T-cell (primary cell): Measurements from ENCODE around the gene IDS. TPM values are rescaled to one million over a fixed set of nuclear protein-coding genes. Genes with fewer than 3 reads are reported as not detected.
"Not testable (repeated sequence)": the region's sequence is repeated elsewhere in the genome, so short reads cannot be mapped to it uniquely, and the experiment has no call there.

Experiments used
- ATAC-seq, 4 experiments: fragments of 200-7000 bp in 3 of 4; fragments of 150-1000 bp in 1 of 4; cut with Tn5 transposase; replicated peaks in 1 of 4; 1 replicate in 3 of 4; 2 replicates in 1 of 4; pipeline ENCODE4 v1.10.0; 2021; ENCODE audit warnings: moderate library complexity in 3 of 4, mild to moderate bottlenecking in 2 of 4, moderate number of reproducible peaks in 1 of 4
- CTCF ChIA-PET, 2 donors: fragments of 300-600 bp; sonication (Branson Sonifier 250); formaldehyde crosslinking; loops; one replicate each; lab custom pipeline; 2022; ENCODE audit warnings: antibody characterized with exemption in 2 of 2; lab: Charles Lee
- POLR2A ChIA-PET, 2 donors: fragments of 300-600 bp; sonication (Branson Sonifier 250); formaldehyde crosslinking; loops; one replicate each; lab custom pipeline; 2022; ENCODE audit warnings: antibody characterized with exemption in 2 of 2; lab: Charles Lee
- DNase-seq, 35 experiments: peaks; one replicate each; pipeline versions ENCODE4 v3.0.0 to v3.0.0-alpha.2; 2013 to 2023
- H3K27ac ChIP-seq: one replicate; pipeline ENCODE4 v1.5.1; 2013; ENCODE audit warnings: low read length
- H3K27me3 ChIP-seq, 2 experiments: replicated peaks in 1 of 2; 1 replicate in 1 of 2; 2 replicates in 1 of 2; pipeline versions ENCODE4 v1.6.1 to v1.7.0; 2013; ENCODE audit warnings: low read length in 1 of 2, mixed read lengths in 1 of 2; ENCODE audit not compliant: control insufficient read depth in 2 of 2, insufficient read depth in 2 of 2; ENCODE audit errors: extremely low read depth in 1 of 2
- H3K36me3 ChIP-seq, 2 donors: 1 replicate in 1 of 2; 2 replicates in 1 of 2; pipeline versions ENCODE4 v1.6.1 to v1.7.0; 2013; ENCODE audit warnings: low read length in 1 of 2; ENCODE audit not compliant: control insufficient read depth in 2 of 2, insufficient read depth in 1 of 2; ENCODE audit errors: extremely low read depth in 1 of 2
- H3K4me1 ChIP-seq, 2 experiments: 1 replicate in 1 of 2; 2 replicates in 1 of 2; pipeline versions ENCODE4 v1.6.1 to v1.7.0; 2013; ENCODE audit warnings: low read length in 2 of 2, mixed read lengths in 1 of 2; ENCODE audit not compliant: insufficient read depth in 2 of 2, control insufficient read depth in 1 of 2; ENCODE audit errors: extremely low read depth in 1 of 2
- H3K4me3 ChIP-seq, 2 donors: 1 replicate in 1 of 2; 2 replicates in 1 of 2; pipeline versions ENCODE4 v1.5.1 to v1.7.0; 2013; ENCODE audit warnings: mild to moderate bottlenecking in 2 of 2, low read length in 1 of 2, moderate library complexity in 1 of 2; ENCODE audit not compliant: control insufficient read depth in 1 of 2; ENCODE audit errors: extremely low read depth in 1 of 2
- H3K9me3 ChIP-seq: 2 replicates; pipeline ENCODE4 v1.7.0; 2013
- H3K27ac Mint-ChIP-seq, 2 donors: one replicate each; pipeline ENCODE4 v1.8.0; 2020 to 2021; ENCODE audit warnings: mild to moderate bottlenecking in 2 of 2, mixed read lengths in 2 of 2
- H3K27me3 Mint-ChIP-seq, 2 donors: one replicate each; pipeline ENCODE4 v1.8.0; 2021 to 2022; ENCODE audit warnings: mixed read lengths in 2 of 2
- H3K36me3 Mint-ChIP-seq: one replicate; pipeline ENCODE4 v1.8.0; 2021; ENCODE audit warnings: mixed read lengths
- H3K4me1 Mint-ChIP-seq, 3 donors: one replicate each; pipeline ENCODE4 v1.8.0; 2020 to 2022; ENCODE audit warnings: mixed read lengths in 3 of 3, mild to moderate bottlenecking in 1 of 3
- H3K4me3 Mint-ChIP-seq, 3 donors: one replicate each; pipeline ENCODE4 v1.8.0; 2020 to 2022; ENCODE audit warnings: mild to moderate bottlenecking in 3 of 3, mixed read lengths in 3 of 3, moderate library complexity in 3 of 3
- H3K9me3 Mint-ChIP-seq, 3 donors: one replicate each; pipeline ENCODE4 v1.8.0; 2020 to 2022; ENCODE audit warnings: mixed read lengths in 3 of 3
- WGBS: methylation state at CpG from one replicate; pipeline ENCODE4 v1.1.5; 2013; ENCODE audit warnings: missing lambda C conversion rate; ENCODE audit not compliant: insufficient coverage; 5-methylcytosine and 5-hydroxymethylcytosine counted together
- total RNA-seq, 35 experiments: library from RNA in 6 of 35; stranded (reverse) in 6 of 35; fragments of 120-200 nt in 1 of 35; gene quantifications; one replicate each; pipeline versions ENCODE4 v1.2.1 to v1.2.4 and lab custom pipeline; 2013 to 2026

IDS gene
- total RNA-seq, 5 donors from 2014 or later (not counting 1 experiment from before 2014, with no cell fraction given): 152 to 402 (median 182) TPM

DNA sequence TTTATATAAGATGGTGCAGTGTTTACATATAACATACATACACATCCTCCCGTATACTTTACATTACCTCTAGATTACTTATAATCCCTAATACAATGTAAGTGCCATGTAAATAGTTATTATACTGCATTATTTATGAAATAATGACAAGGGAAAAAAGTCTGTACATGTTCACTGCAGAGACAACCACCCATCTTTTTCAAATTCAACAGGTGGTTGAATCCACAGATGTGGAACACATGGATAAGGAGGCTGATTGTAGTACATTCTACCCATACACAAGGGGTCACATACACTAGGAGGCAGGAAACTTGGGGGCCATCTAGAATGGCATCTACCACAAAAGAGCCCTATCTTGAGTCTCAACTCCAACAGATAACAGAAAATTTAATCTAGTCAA lies 3.4 kb upstream of the IDS start:
- H3K27ac Mint-ChIP-seq: no peak overlapping the region
- Histone ChIP-seq H3K9me3 (no peaks in the 10 kb centered on the region), H3K27ac (no peak overlapping the region), H3K36me3 (no peaks in the 10 kb centered on the region), H3K4me1 (peaks cover 4 to 32% of the 10 kb centered on the region in 2 experiments), H3K27me3 (peaks cover 0 to 6% of the 10 kb centered on the region in 2 experiments), H3K4me3 (no peak overlapping the region)
- H3K27me3 Mint-ChIP-seq: peaks cover 0 to 20% of the 10 kb centered on the region in 2 donors
- DNase-seq (no peak), ATAC-seq (no peak)
- ChIA-PET POLR2A (no interaction called here), CTCF (no interaction called here)
- H3K36me3 Mint-ChIP-seq: no peaks in the 10 kb centered on the region
- H3K4me1 Mint-ChIP-seq: peaks cover 9 to 23% (median 19%) of the 10 kb centered on the region in 3 donors
- no peak overlapping the region for H3K4me3 Mint-ChIP-seq
- no CpG with 5 or more reads among the region's 1 CpG for WGBS
- H3K9me3 Mint-ChIP-seq: no peaks in the 10 kb centered on the region

DNA sequence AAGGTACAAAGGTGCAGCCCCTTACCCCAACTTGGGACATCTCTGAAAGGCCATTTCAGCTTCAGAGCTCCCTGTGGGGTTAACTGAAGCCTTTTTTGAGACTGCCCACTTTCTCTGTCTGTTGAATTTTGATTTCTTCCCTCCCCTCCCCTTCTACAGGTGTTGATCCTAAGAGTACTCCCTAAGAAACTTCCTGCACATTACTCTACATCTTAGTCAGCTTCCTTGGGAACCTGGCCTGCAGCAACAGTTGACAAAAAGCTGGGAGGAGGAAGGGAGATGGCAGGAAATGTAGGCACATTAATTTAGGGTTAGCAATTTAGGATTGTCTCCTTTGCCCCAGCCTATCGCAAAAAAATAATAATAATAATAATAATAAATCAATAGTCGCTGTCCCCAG lies 1.2 kb upstream of the IDS start:
- ATAC-seq (no peak), DNase-seq (no peak)
- Mint-ChIP-seq H3K27ac (peak overlapping the region in 1 of 2 donors; percentile 88), H3K4me3 (peak overlapping the region in 1 of 3 donors; percentile 88), H3K36me3 (no peaks in the 10 kb centered on the region), H3K4me1 (peaks cover 16 to 32% (median 24%) of the 10 kb centered on the region in 3 donors), H3K27me3 (peaks cover 0 to 17% of the 10 kb centered on the region in 2 donors), H3K9me3 (no peaks in the 10 kb centered on the region)
- Histone ChIP-seq H3K9me3 (no peaks in the 10 kb centered on the region), H3K4me1 (peaks cover 2 to 34% of the 10 kb centered on the region in 2 experiments), H3K27ac (peak overlapping the region; percentile 98), H3K4me3 (no peak overlapping the region), H3K27me3 (peaks cover 0 to 6% of the 10 kb centered on the region in 2 experiments), H3K36me3 (peaks cover 2 to 13% of the 10 kb centered on the region in 2 donors)
- ChIA-PET CTCF (interaction anchor here (0.6 to 1.5 kb wide), 2 partner anchors 20 to 1006 kb away, joined by 3 to 6 read pairs; no protein-coding TSS in a partner anchor), POLR2A (interaction anchor here in 1 of 2 donors (0.6 kb wide), 1 partner anchor 144 kb away, joined by 4 read pairs; no protein-coding TSS in a partner anchor)
- no CpG with 5 or more reads among the region's 2 CpGs for WGBS

DNA sequence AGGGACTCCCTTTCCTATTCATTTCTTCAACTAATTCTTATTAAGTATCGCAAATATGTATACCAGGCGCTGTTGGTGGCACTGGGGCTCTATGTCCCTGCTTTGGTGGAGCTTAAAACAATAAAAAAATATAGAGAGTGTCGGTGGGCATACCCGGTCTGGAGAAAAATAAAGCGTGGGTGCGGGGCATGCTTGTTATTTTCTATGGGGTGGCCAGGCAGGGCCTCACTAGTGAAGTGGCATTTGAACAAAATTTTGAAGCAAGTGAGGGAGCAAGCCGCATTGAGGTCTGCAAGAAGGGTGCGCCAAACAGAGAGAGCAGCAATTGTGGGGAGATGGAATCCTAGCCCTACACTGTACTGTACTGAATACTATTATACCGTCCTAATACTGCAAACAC lies 565 bp upstream of the IDS start:
- Mint-ChIP-seq H3K27ac (peak overlapping the region; percentile 88 to 95), H3K9me3 (no peaks in the 10 kb centered on the region), H3K4me1 (peaks cover 18 to 39% (median 27%) of the 10 kb centered on the region in 3 donors), H3K4me3 (peak overlapping the region; percentile 79 to 96 (median 88)), H3K27me3 (peaks cover 0 to 17% of the 10 kb centered on the region in 2 donors), H3K36me3 (no peaks in the 10 kb centered on the region)
- ChIA-PET CTCF (interaction anchor here (0.6 to 2.6 kb wide), 4 partner anchors 16 to 103 kb away, joined by 3 to 20 read pairs (median 4); partner anchors contain the start of gene EOLA1 (in 1 of the 2)), POLR2A (interaction anchor here (0.6 to 7.5 kb wide), 6 partner anchors 12 to 435 kb away, joined by 3 to 111 read pairs (median 6); partner anchors contain the start of gene EOLA1 (in 1 of the 2))
- H3K9me3 ChIP-seq: no peaks in the 10 kb centered on the region
- ATAC-seq: no peak
- H3K4me3 ChIP-seq: peak overlapping the region; percentile 46 to 91
- H3K27ac ChIP-seq: peak overlapping the region; percentile 98
- peaks cover 0 to 6% of the 10 kb centered on the region in 2 experiments for H3K27me3 ChIP-seq
- no CpG with 5 or more reads among the region's 9 CpGs for WGBS
- peaks cover 4 to 19% of the 10 kb centered on the region in 2 donors for H3K36me3 ChIP-seq
- H3K4me1 ChIP-seq: peaks cover 2 to 35% of the 10 kb centered on the region in 2 experiments
- DNase-seq: no peak

DNA sequence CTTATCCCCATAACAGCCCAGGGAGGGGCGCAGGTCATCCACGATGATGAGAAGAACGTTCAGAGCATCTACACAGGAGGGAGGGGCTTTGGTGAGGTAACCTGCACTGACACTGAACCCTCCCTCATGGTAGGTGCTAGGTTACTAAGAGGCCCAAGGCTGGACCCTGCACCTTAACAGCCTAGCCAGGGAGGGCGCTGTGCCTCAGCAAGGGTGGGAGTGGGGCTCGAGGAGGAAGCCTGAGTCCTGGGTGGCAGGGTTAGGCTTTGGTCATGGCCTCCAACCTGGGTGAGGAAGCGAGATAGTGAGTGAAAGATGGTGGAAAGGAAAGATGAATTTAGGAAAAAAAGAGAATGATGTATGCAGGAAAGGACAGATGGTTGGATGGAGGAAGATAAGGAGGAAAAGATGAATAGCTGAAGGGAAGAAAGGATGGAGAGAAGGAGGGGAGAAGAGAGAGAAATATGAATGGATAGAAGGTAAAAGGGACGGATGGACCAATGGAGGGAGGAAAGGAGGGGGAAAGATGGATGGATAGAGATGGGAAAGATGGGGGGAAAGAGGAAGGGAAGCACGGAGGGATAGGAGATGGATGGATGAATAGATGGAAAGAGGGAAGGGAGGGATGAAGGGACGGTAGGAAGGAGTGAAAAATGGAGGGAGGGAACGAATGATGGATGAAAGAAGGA lies 736 bp downstream of the IDS start:
- peak; percentile 12 to 76 (median 61) for DNase-seq
- Mint-ChIP-seq H3K4me3 (peak overlapping the region; percentile 79 to 96 (median 88)), H3K27ac (peak overlapping the region; percentile 88 to 95), H3K4me1 (peaks cover 27 to 39% (median 35%) of the 10 kb centered on the region in 3 donors), H3K9me3 (no peaks in the 10 kb centered on the region), H3K36me3 (peaks cover 10% of the 10 kb centered on the region), H3K27me3 (peaks cover 0 to 13% of the 10 kb centered on the region in 2 donors)
- Histone ChIP-seq H3K36me3 (peaks cover 4 to 32% of the 10 kb centered on the region in 2 donors), H3K4me3 (peak overlapping the region; percentile 46 to 91), H3K4me1 (peaks cover 2 to 35% of the 10 kb centered on the region in 2 experiments), H3K27ac (peak overlapping the region; percentile 98), H3K9me3 (no peaks in the 10 kb centered on the region), H3K27me3 (peaks cover 0 to under 1% of the 10 kb centered on the region in 2 experiments)
- 22% methylated on average over 5 of the region's 10 CpGs for WGBS
- ChIA-PET POLR2A (interaction anchor here (0.6 to 7.5 kb wide), 8 partner anchors 10 to 1370 kb away, joined by 3 to 111 read pairs (median 4); partner anchors contain the start of gene EOLA1 (in 1 of the 2)), CTCF (interaction anchor here (0.6 to 2.6 kb wide), 5 partner anchors 8 to 753 kb away, joined by 3 to 20 read pairs (median 4); partner anchors contain the start of gene EOLA1 (in 1 of the 2))
- peak; percentile 31 to 56 (median 39) for ATAC-seq

DNA sequence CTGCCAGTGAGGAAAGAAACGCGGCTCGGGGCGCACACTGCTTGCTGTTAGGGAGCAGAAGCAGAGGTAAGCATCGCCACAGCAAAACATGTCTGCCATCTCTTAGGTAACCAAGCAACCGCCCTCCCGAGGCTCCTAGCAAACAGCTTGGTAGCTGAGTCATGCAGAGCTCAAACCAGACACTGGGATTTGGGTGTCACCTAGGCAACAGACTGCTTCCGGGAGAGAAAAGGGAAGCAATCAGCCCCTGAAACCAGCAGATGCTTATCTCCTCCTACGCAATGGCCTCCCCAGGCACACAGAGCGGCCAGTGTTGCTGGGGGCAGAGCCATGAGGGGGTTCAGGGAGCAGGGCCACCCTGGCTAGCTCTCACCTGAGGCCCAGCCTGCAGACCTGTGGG lies 1.7 kb downstream of the IDS start:
- H3K27ac Mint-ChIP-seq: peak overlapping the region; percentile 72 to 95
- H3K27ac ChIP-seq: peak overlapping the region; percentile 98
- no CpG with 5 or more reads among the region's 10 CpGs for WGBS
- ChIA-PET POLR2A (interaction anchor here (0.6 to 7.5 kb wide), 3 partner anchors 19 to 37 kb away, joined by 4 to 111 read pairs (median 4); partner anchors contain the start of gene EOLA1 (in 1 of the 2)), CTCF (interaction anchor here in 1 of 2 donors (0.9 to 2.6 kb wide), 3 partner anchors 9 to 437 kb away, joined by 3 to 20 read pairs (median 4); partner anchors contain the start of gene EOLA1)
- not testable (repeated sequence) for H3K27me3 ChIP-seq, H3K9me3 Mint-ChIP-seq, H3K27me3 Mint-ChIP-seq, H3K36me3 Mint-ChIP-seq, H3K9me3 ChIP-seq
- H3K4me3 Mint-ChIP-seq: peak overlapping the region; percentile 79 to 96 (median 88)
- DNase-seq (peak; percentile 11 to 84 (median 57)), ATAC-seq (peak; percentile 68 to 75 (median 72))
- peak overlapping the region in 1 of 2 donors; percentile 91 for H3K4me3 ChIP-seq
- H3K36me3 ChIP-seq: peaks cover 4 to 38% of the 10 kb centered on the region in 2 donors
- H3K4me1 ChIP-seq: peaks cover 2 to 35% of the 10 kb centered on the region in 2 experiments
- H3K4me1 Mint-ChIP-seq: peaks cover 27 to 39% (median 35%) of the 10 kb centered on the region in 3 donors

DNA sequence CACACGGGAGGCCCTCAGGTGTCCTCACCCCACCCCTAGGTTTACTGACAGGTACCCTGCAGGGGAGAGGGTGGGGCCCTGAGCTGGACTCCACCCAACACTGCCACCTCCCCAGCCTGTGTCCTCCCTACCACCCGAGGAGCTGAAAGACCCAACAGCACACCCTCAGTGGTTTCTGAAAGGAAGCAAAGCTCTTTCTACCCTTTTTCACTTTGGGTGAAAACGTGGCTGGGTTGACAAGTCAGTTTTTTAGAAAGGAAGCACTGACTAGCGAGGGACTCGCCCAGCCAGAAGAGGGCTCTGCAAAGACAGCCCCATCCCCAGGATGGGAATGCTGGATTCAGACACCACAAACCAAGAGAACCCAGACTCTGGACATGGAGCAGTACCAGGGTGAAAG lies 2.2 kb downstream of the IDS start:
- peak in 1 of 35 experiments; percentile 33 for DNase-seq
- ChIA-PET POLR2A (interaction anchor here in 1 of 2 donors (0.6 to 7.5 kb wide), 4 partner anchors 22 to 1896 kb away, joined by 4 to 111 read pairs (median 4); partner anchors contain the start of gene EOLA1), CTCF (interaction anchor here (0.6 to 1.2 kb wide), 2 partner anchors 19 to 437 kb away, joined by 3 to 4 read pairs; no protein-coding TSS in a partner anchor)
- not testable (repeated sequence) for H3K27ac Mint-ChIP-seq, H3K36me3 Mint-ChIP-seq, H3K27me3 ChIP-seq, H3K9me3 Mint-ChIP-seq, ATAC-seq, H3K4me3 ChIP-seq, H3K9me3 ChIP-seq, H3K4me3 Mint-ChIP-seq, H3K27me3 Mint-ChIP-seq
- Histone ChIP-seq H3K27ac (peak overlapping the region; percentile 98), H3K36me3 (peaks cover 4 to 43% of the 10 kb centered on the region in 2 donors), H3K4me1 (peaks cover 2 to 35% of the 10 kb centered on the region in 2 experiments)
- peaks cover 27 to 39% (median 36%) of the 10 kb centered on the region in 3 donors for H3K4me1 Mint-ChIP-seq
- WGBS: no CpG with 5 or more reads among the region's 5 CpGs
